ENCODE measurements around the gene OSBPL5.

- TF ChIP-seq CTCF (conservative IDR thresholded peaks at IDR 0.05; ENCODE audit: low read depth, low read length) (no peak), EZH2 (IDR thresholded peaks at IDR 0.05; ENCODE audit: low read length, unreplicated experiment) (no peak)
Observed at GRCh38 chr11:3150726-3151125, 14.4 kb downstream of the OSBPL5 start.
